ENCODE data around the gene NDST1. TPM values are rescaled to one million over a fixed set of nuclear protein-coding genes. Genes with fewer than 3 reads are reported as not detected.
A peak's percentile ranks its signal among the peaks of the same experiment; 100 is the strongest.

NDST1 gene
- total and polyA plus RNA-seq, 12 donors, result 14.8 to 86.1 (median 58.5) TPM

- no peaks in the 10 kb centered on the region for H3K9me3 ChIP-seq
- no peak overlapping the region for H3K4me3 ChIP-seq
- TF ChIP-seq CTCF (IDR thresholded peaks at IDR 0.05), result no peak
- no peak for ATAC-seq
- DNase-seq, result no peak
- intact Hi-C loops (cut with DNase I), result loop anchor here in 6 of 10 donors (5.0 to 10.0 kb wide), 6 partner anchors 64 to 386 kb away; partner anchors contain the start of gene IRGM (in 1 of the 6)
- no peaks in the 10 kb centered on the region for H3K27me3 ChIP-seq
- H3K27ac ChIP-seq, result peak overlapping the region in 3 of 10 donors; percentile 21 to 50 (median 46)
- peaks cover 0 to 52% (median 33%) of the 10 kb centered on the region in 9 donors for H3K4me1 ChIP-seq
- no peaks in the 10 kb centered on the region for H3K36me3 ChIP-seq
- 59 to 63% methylated on average over 2 of the region's 2 CpGs for WGBS, 2 donors
Observed at GRCh38 chr5:150461231-150461630, 46.7 kb upstream of the NDST1 start.

- Histone ChIP-seq H3K27me3 (no peaks in the 10 kb centered on the region), H3K4me3 (no peak overlapping the region), H3K4me1 (peaks cover 0 to 42% (median 27%) of the 10 kb centered on the region in 9 donors), H3K9me3 (no peaks in the 10 kb centered on the region), H3K36me3 (no peaks in the 10 kb centered on the region), H3K27ac (peak overlapping the region in 9 of 10 donors; percentile 61 to 88 (median 82))
- peak in 1 of 2 donors; percentile 70 for DNase-seq
- peak; percentile 33 to 82 (median 70) for ATAC-seq
- TF ChIP-seq CTCF (IDR thresholded peaks at IDR 0.05), result no peak
- WGBS, 2 donors, result 45 to 49% methylated on average over 6 of the region's 6 CpGs
- intact Hi-C loops (cut with DNase I), result loop anchor here in 7 of 10 donors (5.0 to 10.0 kb wide), 7 partner anchors 38 to 383 kb away; partner anchors contain the start of gene IRGM (in 1 of the 7)
Observed at GRCh38 chr5:150464554-150465012, 43.3 kb upstream of the NDST1 start.

- peak; percentile 42 to 88 (median 80) for ATAC-seq
- intact Hi-C loops (cut with DNase I), result loop anchor here in 4 of 10 donors (5.0 to 10.0 kb wide), 3 partner anchors 36 to 229 kb away; no protein-coding TSS in a partner anchor
- Histone ChIP-seq H3K27ac (peak overlapping the region in 9 of 10 donors; percentile 61 to 88 (median 82)), H3K4me1 (peaks cover 0 to 37% (median 26%) of the 10 kb centered on the region in 9 donors), H3K4me3 (no peak overlapping the region), H3K9me3 (no peaks in the 10 kb centered on the region), H3K36me3 (no peaks in the 10 kb centered on the region), H3K27me3 (no peaks in the 10 kb centered on the region)
- no peak for TF ChIP-seq CTCF (IDR thresholded peaks at IDR 0.05)
- 50 to 69% methylated on average over 8 of the region's 8 CpGs for WGBS, 2 donors
- peak in 1 of 2 donors; percentile 64 for DNase-seq
Observed at GRCh38 chr5:150465927-150466326, 42.0 kb upstream of the NDST1 start.

GRCh38 chr5:150468206-150468605 is 39.7 kb upstream of the NDST1 start:
- Histone ChIP-seq H3K27ac (no peak overlapping the region), H3K4me1 (peaks cover 0 to 37% (median 26%) of the 10 kb centered on the region in 9 donors), H3K9me3 (no peaks in the 10 kb centered on the region), H3K4me3 (no peak overlapping the region), H3K27me3 (no peaks in the 10 kb centered on the region), H3K36me3 (no peaks in the 10 kb centered on the region)
- intact Hi-C loops (cut with DNase I), result loop anchor here in 4 of 10 donors (5.0 to 10.0 kb wide), 3 partner anchors 34 to 227 kb away; no protein-coding TSS in a partner anchor
- DNase-seq (no peak), ATAC-seq (no peak)
- WGBS, 2 donors, result 94 to 97% methylated on average over 4 of the region's 4 CpGs
- TF ChIP-seq CTCF (IDR thresholded peaks at IDR 0.05), result no peak

Data from heart right ventricle (tissue), 16 donors.